GM12864 (cell line): ENCODE data around the gene SUSD1.

Experiments
- DNase-seq: peaks from one replicate; pipeline ENCODE4 v3.0.0-alpha.2; 2011; ENCODE audit warnings: low read depth
- H3K4me3 ChIP-seq: 2 replicates; pipeline ENCODE4 v1.5.1; 2011; ENCODE audit warnings: mild to moderate bottlenecking, low read depth, low read length, control low read depth
- TF ChIP-seq, protein P1 (sequence below): IDR thresholded peaks from 2 replicates; pipeline ENCODE4 v1.5.1; 2011; ENCODE audit warnings: low read depth, mild to moderate bottlenecking, moderate library complexity, low read length, control low read depth, inconsistent platforms; ENCODE audit errors: missing control alignments

The SUSD1 gene

DNA sequence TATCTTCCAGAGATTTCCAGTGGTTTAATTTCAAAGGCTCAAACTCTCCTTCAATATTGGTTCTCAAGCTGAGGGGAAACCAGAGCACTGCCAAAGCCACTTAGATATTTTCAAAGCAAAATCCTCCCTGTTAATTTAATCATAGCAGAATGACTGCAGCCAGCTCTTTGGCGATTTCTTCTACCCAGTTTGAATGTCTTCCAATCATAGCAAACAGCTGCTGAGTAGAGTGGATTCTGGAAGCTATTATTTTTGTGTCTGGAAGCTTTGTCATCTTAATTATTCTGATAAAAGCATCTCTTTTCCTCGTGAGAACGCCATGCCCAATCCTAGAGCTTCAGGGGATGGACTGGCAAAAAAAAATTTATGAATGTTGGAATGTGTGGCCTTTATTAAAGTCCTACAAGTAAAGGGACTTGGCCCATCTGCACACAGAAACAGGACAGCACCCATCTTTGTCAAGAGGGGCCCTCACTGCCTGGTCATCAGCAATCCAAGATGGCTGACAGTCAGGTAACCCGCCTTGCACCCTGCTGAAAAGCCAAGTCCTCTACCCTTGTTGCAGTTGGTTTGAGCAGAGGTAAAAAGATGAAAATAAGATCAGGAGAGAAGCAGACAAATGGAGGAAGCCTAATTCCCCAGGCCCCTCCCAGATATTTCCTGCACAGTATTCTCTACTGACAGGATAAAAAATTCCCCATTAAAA lies 125.1 kb downstream of the SUSD1 start:
- no peak overlapping the region for H3K4me3 ChIP-seq
- DNase-seq: no peak
- TF ChIP-seq, protein P1, sequence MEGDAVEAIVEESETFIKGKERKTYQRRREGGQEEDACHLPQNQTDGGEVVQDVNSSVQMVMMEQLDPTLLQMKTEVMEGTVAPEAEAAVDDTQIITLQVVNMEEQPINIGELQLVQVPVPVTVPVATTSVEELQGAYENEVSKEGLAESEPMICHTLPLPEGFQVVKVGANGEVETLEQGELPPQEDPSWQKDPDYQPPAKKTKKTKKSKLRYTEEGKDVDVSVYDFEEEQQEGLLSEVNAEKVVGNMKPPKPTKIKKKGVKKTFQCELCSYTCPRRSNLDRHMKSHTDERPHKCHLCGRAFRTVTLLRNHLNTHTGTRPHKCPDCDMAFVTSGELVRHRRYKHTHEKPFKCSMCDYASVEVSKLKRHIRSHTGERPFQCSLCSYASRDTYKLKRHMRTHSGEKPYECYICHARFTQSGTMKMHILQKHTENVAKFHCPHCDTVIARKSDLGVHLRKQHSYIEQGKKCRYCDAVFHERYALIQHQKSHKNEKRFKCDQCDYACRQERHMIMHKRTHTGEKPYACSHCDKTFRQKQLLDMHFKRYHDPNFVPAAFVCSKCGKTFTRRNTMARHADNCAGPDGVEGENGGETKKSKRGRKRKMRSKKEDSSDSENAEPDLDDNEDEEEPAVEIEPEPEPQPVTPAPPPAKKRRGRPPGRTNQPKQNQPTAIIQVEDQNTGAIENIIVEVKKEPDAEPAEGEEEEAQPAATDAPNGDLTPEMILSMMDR: no peak

GRCh38 chr9:112048924-112049691 lies 126.0 kb downstream of the SUSD1 start:
- no peak for DNase-seq
- H3K4me3 ChIP-seq: no peak overlapping the region
- TF ChIP-seq, protein P1: no peak

- TF ChIP-seq, protein P1: no peak
- no peak for DNase-seq
- H3K4me3 ChIP-seq: no peak overlapping the region
These were observed 127.5 kb downstream of the SUSD1 start for GRCh38 chr9:112047538-112048066.

- DNase-seq: no peak
- TF ChIP-seq, protein P1: no peak
- no peak overlapping the region for H3K4me3 ChIP-seq
These were observed 128.9 kb downstream of the SUSD1 start for GRCh38 chr9:112046181-112046580.

- no peak for DNase-seq
- H3K4me3 ChIP-seq: no peak overlapping the region
- TF ChIP-seq, protein P1: no peak
These were observed 130.2 kb downstream of the SUSD1 start for GRCh38 chr9:112044881-112045280.

- TF ChIP-seq, protein P1: no peak
- H3K4me3 ChIP-seq: no peak overlapping the region
- no peak for DNase-seq
These were observed 130.9 kb downstream of the SUSD1 start for GRCh38 chr9:112044186-112044585.

GRCh38 chr9:112043423-112043822 lies 131.7 kb downstream of the SUSD1 start:
- H3K4me3 ChIP-seq: no peak overlapping the region
- TF ChIP-seq, protein P1: no peak
- DNase-seq: no peak
